Activated CD8-positive, alpha-beta T cell treated with anti-CD3 and anti-CD28 coated beads for 36 hours (primary cell): ENCODE data around the gene CORO2A. TPM values are rescaled to one million over a fixed set of nuclear protein-coding genes. Genes with fewer than 3 reads are reported as not detected.
"Not testable (repeated sequence)": the region's sequence is repeated elsewhere in the genome, so short reads cannot be mapped to it uniquely, and the experiment has no call there.

Source experiments
- ATAC-seq: fragments of 200-7000 bp; cut with Tn5 transposase; one replicate; pipeline ENCODE4 v1.10.0; 2021; ENCODE audit warnings: mild to moderate bottlenecking, moderate library complexity
- CTCF ChIA-PET: fragments of 350-600 bp; sonication (Branson Sonifier 250); formaldehyde crosslinking; loops from one replicate; lab custom pipeline; 2021; ENCODE audit warnings: antibody characterized with exemption; lab: Charles Lee
- POLR2A ChIA-PET: fragments of 350-600 bp; sonication (Branson Sonifier 250); formaldehyde crosslinking; loops from one replicate; lab custom pipeline; 2021; ENCODE audit warnings: antibody characterized with exemption; lab: Charles Lee
- DNase-seq: peaks from one replicate; pipeline ENCODE4 v3.0.0-alpha.2; 2020
- H3K27ac Mint-ChIP-seq: one replicate; pipeline ENCODE4 v1.8.0; 2021; ENCODE audit warnings: mild to moderate bottlenecking, mixed read lengths
- H3K27me3 Mint-ChIP-seq: one replicate; pipeline ENCODE4 v1.8.0; 2021; ENCODE audit warnings: mixed read lengths
- H3K36me3 Mint-ChIP-seq: one replicate; pipeline ENCODE4 v1.8.0; 2021; ENCODE audit warnings: low read depth, mixed read lengths
- H3K4me1 Mint-ChIP-seq: one replicate; pipeline ENCODE4 v1.8.0; 2021; ENCODE audit warnings: low read depth, mixed read lengths
- H3K4me3 Mint-ChIP-seq: one replicate; pipeline ENCODE4 v1.8.0; 2021; ENCODE audit warnings: mild to moderate bottlenecking, moderate library complexity, mixed read lengths
- H3K9me3 Mint-ChIP-seq: one replicate; pipeline ENCODE4 v1.8.0; 2021; ENCODE audit warnings: mixed read lengths
- CTCF ChIP-seq: fragments of 200-600 bp; IDR thresholded peaks from one replicate; pipeline ENCODE4 v1.8.0; 2022; ENCODE audit warnings: antibody characterized with exemption, mild to moderate bottlenecking
- intact Hi-C: fragments of 100-400 bp; cut with micrococcal nuclease; formaldehyde crosslinking; loops from one replicate; pipeline ENCODE4 v1.10.0; 2022
- total RNA-seq, 2 experiments: library from RNA; stranded (reverse); gene quantifications; one replicate each; pipeline ENCODE4 v1.2.3, GENCODE V29; 2021

CORO2A gene
- total RNA-seq, 2 experiments from 2014 or later = 12.2 to 13.4 TPM

GRCh38 chr9:98094851-98095250 is 97.6 kb downstream of the CORO2A start:
- Mint-ChIP-seq H3K36me3 (peaks cover 54% of the 10 kb centered on the region), H3K4me3 (no peak overlapping the region), H3K27ac (no peak overlapping the region), H3K27me3 (no peaks in the 10 kb centered on the region), H3K4me1 (peaks cover 33% of the 10 kb centered on the region), H3K9me3 (no peaks in the 10 kb centered on the region)
- intact Hi-C loops = no loop called here
- POLR2A ChIA-PET = no interaction called here
- ATAC-seq = no peak
- no peak for DNase-seq
- CTCF ChIA-PET = no interaction called here
- TF ChIP-seq CTCF = no peak

- intact Hi-C loops = no loop called here
- CTCF ChIA-PET = interaction anchor here (1.9 kb wide), 1 partner anchor 24 kb away, joined by 4 read pairs; no protein-coding TSS in a partner anchor
These were observed 98.1 kb downstream of the CORO2A start for GRCh38 chr9:98094316-98094715.

GRCh38 chr9:98092613-98092931 is 99.9 kb downstream of the CORO2A start:
- ChIA-PET CTCF (interaction anchor here (1.1 to 1.9 kb wide), 2 partner anchors 19 to 25 kb away, joined by 4 read pairs; no protein-coding TSS in a partner anchor), POLR2A (interaction anchor here (1.2 to 2.4 kb wide), 3 partner anchors 9 to 26 kb away, joined by 3 to 8 read pairs (median 6); partner anchors contain the start of gene TRIM14)
- intact Hi-C loops = no loop called here
- Mint-ChIP-seq H3K36me3 (peaks cover 41% of the 10 kb centered on the region), H3K27ac (no peak overlapping the region), H3K4me3 (no peak overlapping the region), H3K4me1 (peaks cover 17% of the 10 kb centered on the region), H3K27me3 (no peaks in the 10 kb centered on the region), H3K9me3 (no peaks in the 10 kb centered on the region)
- ATAC-seq (no peak), DNase-seq (no peak)
- TF ChIP-seq CTCF = no peak

More at GRCh38 chr9:98094316-98094715, 98.1 kb downstream of the CORO2A start:
- H3K4me3 Mint-ChIP-seq = no peak overlapping the region
- H3K9me3 Mint-ChIP-seq = no peaks in the 10 kb centered on the region
- H3K27ac Mint-ChIP-seq = no peak overlapping the region
- TF ChIP-seq CTCF = no peak
- H3K4me1 Mint-ChIP-seq = peaks cover 28% of the 10 kb centered on the region
- DNase-seq (no peak), ATAC-seq (no peak)
- H3K36me3 Mint-ChIP-seq = peaks cover 49% of the 10 kb centered on the region
- POLR2A ChIA-PET = interaction anchor here (1.3 kb wide), 1 partner anchor 14 kb away, joined by 3 read pairs; no protein-coding TSS in a partner anchor
- H3K27me3 Mint-ChIP-seq = no peaks in the 10 kb centered on the region

GRCh38 chr9:98091735-98092612 is 100.5 kb downstream of the CORO2A start:
- CTCF ChIA-PET = interaction anchor here (1.1 kb wide), 1 partner anchor 18 kb away, joined by 4 read pairs; no protein-coding TSS in a partner anchor
- POLR2A ChIA-PET = interaction anchor here (1.1 to 2.4 kb wide), 4 partner anchors 10 to 105 kb away, joined by 3 to 8 read pairs (median 4); partner anchors contain the start of gene TRIM14
- Mint-ChIP-seq H3K27me3 (no peaks in the 10 kb centered on the region), H3K36me3 (peaks cover 37% of the 10 kb centered on the region), H3K27ac (no peak overlapping the region), H3K4me3 (no peak overlapping the region), H3K4me1 (peaks cover 11% of the 10 kb centered on the region), H3K9me3 (no peaks in the 10 kb centered on the region)
- no peak for TF ChIP-seq CTCF
- intact Hi-C loops = no loop called here
- no peak for DNase-seq
- ATAC-seq = no peak

- Mint-ChIP-seq H3K36me3 (peaks cover 36% of the 10 kb centered on the region), H3K4me1 (peaks cover 11% of the 10 kb centered on the region)
- ATAC-seq, DNase-seq, H3K27me3 Mint-ChIP-seq, H3K9me3 Mint-ChIP-seq, intact Hi-C loops, H3K4me3 Mint-ChIP-seq, H3K27ac Mint-ChIP-seq: not testable (repeated sequence)
- ChIA-PET CTCF (interaction anchor here (0.6 to 3.6 kb wide), 2 partner anchors 10 to 16 kb away, joined by 3 to 19 read pairs; no protein-coding TSS in a partner anchor), POLR2A (interaction anchor here (0.6 to 1.1 kb wide), 3 partner anchors 34 to 166 kb away, joined by 3 read pairs; partner anchors contain the start of gene NANS)
These were observed 101.8 kb downstream of the CORO2A start for GRCh38 chr9:98090674-98091073.
